DND-41 (cell line): ENCODE data around the gene PPP1R11.
"Not testable (repeated sequence)": the region's sequence is repeated elsewhere in the genome, so short reads cannot be mapped to it uniquely, and the experiment has no call there.

ENCODE experiments used
- EZH2 ChIP-seq: IDR thresholded peaks from 3 replicates; pipeline ENCODE4 v1.6.1; 2012; ENCODE audit warnings: borderline replicate concordance, low read depth, mild to moderate bottlenecking, moderate library complexity, low read length, inconsistent platforms; ENCODE audit not compliant: severe bottlenecking
- TF ChIP-seq, protein P1 (sequence below): IDR thresholded peaks from 2 replicates; pipeline ENCODE4 v1.5.1; 2012; ENCODE audit warnings: borderline replicate concordance, low read length, moderate library complexity, mild to moderate bottlenecking; ENCODE audit not compliant: poor library complexity, severe bottlenecking; ENCODE audit errors: extremely low read depth

DNA sequence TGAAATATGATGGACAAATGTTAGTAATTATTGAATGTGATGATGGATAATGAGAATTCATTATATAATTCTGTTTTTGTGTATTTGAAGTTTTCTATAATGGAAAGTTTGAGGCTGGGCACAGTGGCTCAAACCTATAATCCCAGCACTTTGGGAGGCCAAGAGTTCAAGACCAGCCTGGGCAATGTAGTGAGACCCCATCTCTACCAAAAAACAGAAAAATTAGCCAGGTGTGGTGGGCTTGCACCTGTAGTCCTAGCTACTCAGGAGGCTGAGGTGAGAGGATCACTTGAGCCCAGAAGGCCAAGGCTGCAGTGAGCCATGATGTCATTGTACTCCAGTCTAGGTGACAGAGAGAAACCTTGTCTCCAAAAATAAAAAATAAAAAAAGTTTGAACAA, 44.3 kb upstream of the PPP1R11 start:
- TF ChIP-seq, protein P1, sequence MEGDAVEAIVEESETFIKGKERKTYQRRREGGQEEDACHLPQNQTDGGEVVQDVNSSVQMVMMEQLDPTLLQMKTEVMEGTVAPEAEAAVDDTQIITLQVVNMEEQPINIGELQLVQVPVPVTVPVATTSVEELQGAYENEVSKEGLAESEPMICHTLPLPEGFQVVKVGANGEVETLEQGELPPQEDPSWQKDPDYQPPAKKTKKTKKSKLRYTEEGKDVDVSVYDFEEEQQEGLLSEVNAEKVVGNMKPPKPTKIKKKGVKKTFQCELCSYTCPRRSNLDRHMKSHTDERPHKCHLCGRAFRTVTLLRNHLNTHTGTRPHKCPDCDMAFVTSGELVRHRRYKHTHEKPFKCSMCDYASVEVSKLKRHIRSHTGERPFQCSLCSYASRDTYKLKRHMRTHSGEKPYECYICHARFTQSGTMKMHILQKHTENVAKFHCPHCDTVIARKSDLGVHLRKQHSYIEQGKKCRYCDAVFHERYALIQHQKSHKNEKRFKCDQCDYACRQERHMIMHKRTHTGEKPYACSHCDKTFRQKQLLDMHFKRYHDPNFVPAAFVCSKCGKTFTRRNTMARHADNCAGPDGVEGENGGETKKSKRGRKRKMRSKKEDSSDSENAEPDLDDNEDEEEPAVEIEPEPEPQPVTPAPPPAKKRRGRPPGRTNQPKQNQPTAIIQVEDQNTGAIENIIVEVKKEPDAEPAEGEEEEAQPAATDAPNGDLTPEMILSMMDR, result not testable (repeated sequence)
- not testable (repeated sequence) for TF ChIP-seq EZH2
